SK-N-SH (cell line): ENCODE results near the gene RICTOR. TPM values are rescaled to one million over a fixed set of nuclear protein-coding genes. Genes with fewer than 3 reads are reported as not detected.

Source experiments
- CTCF ChIA-PET: fragments of 300-600, 350-600 bp; formaldehyde crosslinking; extraction: SDS; loops from one replicate; lab custom pipeline; 2021; lab: Yijun Ruan, JAX
- POLR2A ChIA-PET: fragments of 350-600 bp; sonication (Branson Sonifier 250); formaldehyde crosslinking; extraction: SDS; loops from one replicate; lab custom pipeline; 2020; ENCODE audit warnings: antibody characterized with exemption, inconsistent platforms; lab: Yijun Ruan, JAX
- DNase-seq: peaks from one replicate; pipeline ENCODE4 v3.0.0; 2012
- H2AFZ ChIP-seq: fragments of 200-600 bp; sonication (generic); 2 replicates; pipeline ENCODE4 v1.8.1; 2016; ENCODE audit warnings: antibody characterized with exemption, mild to moderate bottlenecking, low read depth
- H3F3A ChIP-seq: fragments of 200-600 bp; sonication (generic); replicated peaks from 2 replicates; pipeline ENCODE3; 2016; ENCODE audit warnings: antibody characterized with exemption, mild to moderate bottlenecking; ENCODE audit not compliant: insufficient read depth
- H3K27ac ChIP-seq, 2 experiments: fragments of 200-500 bp in 1 of 2; fragments of 200-600 bp in 1 of 2; sonication (Bioruptor generic) in 1 of 2; sonication (generic), shearing (Covaris generic) in 1 of 2; 2 replicates each; pipeline versions ENCODE4 v1.5.1 to v1.6.1; 2014 to 2016; ENCODE audit warnings: low read depth in 2 of 2, inconsistent platforms in 1 of 2, low read length in 1 of 2, mild to moderate bottlenecking in 1 of 2, mixed read lengths in 1 of 2
- H3K27me3 ChIP-seq: fragments of 200-600 bp; sonication (generic), shearing (Covaris generic); 2 replicates; pipeline ENCODE4 v1.6.1; 2016; ENCODE audit warnings: mixed run types; ENCODE audit not compliant: insufficient read depth
- H3K36me3 ChIP-seq, 2 experiments: fragments of 200-500 bp in 1 of 2; fragments of 200-600 bp in 1 of 2; sonication (Bioruptor generic) in 1 of 2; sonication (generic) in 1 of 2; replicated peaks in 1 of 2; 2 replicates each; pipeline versions ENCODE3 to v1.5.1; 2014 to 2016; ENCODE audit warnings: low read length in 1 of 2, mild to moderate bottlenecking in 1 of 2; ENCODE audit not compliant: insufficient read depth in 2 of 2, control insufficient read depth in 1 of 2
- H3K4me1 ChIP-seq, 2 experiments: fragments of 200-500 bp in 1 of 2; fragments of 200-600 bp in 1 of 2; sonication (Bioruptor generic) in 1 of 2; sonication (generic), shearing (Covaris generic) in 1 of 2; 2 replicates each; pipeline versions ENCODE4 v1.5.1 to v1.6.1; 2014 to 2016; ENCODE audit warnings: low read depth in 1 of 2, low read length in 1 of 2, mixed run types in 1 of 2; ENCODE audit not compliant: insufficient read depth in 2 of 2, control insufficient read depth in 1 of 2
- H3K4me2 ChIP-seq: fragments of 200-600 bp; sonication (generic), shearing (Covaris generic); 2 replicates; pipeline ENCODE4 v1.6.1; 2017; ENCODE audit warnings: mixed run types
- H3K4me3 ChIP-seq, 2 experiments: fragments of 200-500 bp in 1 of 2; fragments of 200-600 bp in 1 of 2; sonication (Bioruptor generic) in 1 of 2; sonication (generic), shearing (Covaris generic) in 1 of 2; 2 replicates each; pipeline versions ENCODE4 v1.5.1 to v1.8.1; 2014 to 2016; ENCODE audit warnings: low read depth in 2 of 2, inconsistent platforms in 1 of 2, low read length in 1 of 2, mild to moderate bottlenecking in 1 of 2, mixed read lengths in 1 of 2, moderate library complexity in 1 of 2
- H3K79me2 ChIP-seq: fragments of 200-600 bp; sonication (generic); 2 replicates; pipeline ENCODE4 v1.8.1; 2017; ENCODE audit warnings: mild to moderate bottlenecking; ENCODE audit not compliant: insufficient read depth
- H3K9ac ChIP-seq: fragments of 200-600 bp; sonication (generic); 2 replicates; pipeline ENCODE4 v1.6.1; 2017; ENCODE audit warnings: mixed run types
- H3K9me2 ChIP-seq: fragments of 200-600 bp; sonication (generic); 2 replicates; pipeline ENCODE4 v1.6.1; 2017; ENCODE audit warnings: mixed run types
- H3K9me3 ChIP-seq: fragments of 200-600 bp; sonication (generic); 2 replicates; pipeline ENCODE4 v1.6.1; 2017; ENCODE audit warnings: mixed run types, mild to moderate bottlenecking, moderate library complexity
- H4K20me1 ChIP-seq: fragments of 200-600 bp; sonication (generic); 2 replicates; pipeline ENCODE4 v1.6.1; 2017; ENCODE audit warnings: mild to moderate bottlenecking, mixed run types; ENCODE audit not compliant: insufficient read depth
- EP300 ChIP-seq, 2 experiments: IDR thresholded peaks; 2 replicates each; pipeline versions ENCODE4 v1.4.0 to v1.6.1; 2012; ENCODE audit warnings: borderline replicate concordance in 1 of 2, low read depth in 1 of 2, low read length in 1 of 2
- IRF3 ChIP-seq: fragments of 150-350 bp; IDR thresholded peaks from 2 replicates; pipeline ENCODE4 v1.6.1; 2016; ENCODE audit warnings: mild to moderate bottlenecking, low read depth, low read length
- NRF1 ChIP-seq: IDR thresholded peaks from 2 replicates; pipeline ENCODE4 v1.6.1; 2012; ENCODE audit warnings: low read depth, mild to moderate bottlenecking, low read length
- RFX5 ChIP-seq: IDR thresholded peaks from 2 replicates; pipeline ENCODE4 v1.6.1; 2012; ENCODE audit warnings: mild to moderate bottlenecking, improper control_type of control experiment, low read length
- SMC3 ChIP-seq: IDR thresholded peaks from 2 replicates; pipeline ENCODE4 v1.6.1; 2012; ENCODE audit warnings: low read depth, low read length, improper control_type of control experiment
- TEAD4 ChIP-seq: IDR thresholded peaks from 2 replicates; pipeline ENCODE4 v1.4.0; 2012; ENCODE audit warnings: mild to moderate bottlenecking, borderline replicate concordance; ENCODE audit not compliant: insufficient read depth
- ZBTB33 ChIP-seq: IDR thresholded peaks from 2 replicates; pipeline ENCODE4 v1.4.0; 2012; ENCODE audit warnings: low read depth, borderline replicate concordance
- WGBS: methylation state at CpG from one replicate; pipeline ENCODE4 v1.1.6; 2017; ENCODE audit warnings: low lambda C conversion rate; 5-methylcytosine and 5-hydroxymethylcytosine counted together
- polyA plus RNA-seq, 3 experiments: library from polyadenylated mRNA; depleted of rRNA; stranded (reverse); fragments of >200 nt; gene quantifications; 2 replicates each; pipeline ENCODE4 v1.2.3, GENCODE V29; 2012

RICTOR gene
- polyA plus RNA-seq, 1 of the 3 experiments (the other 2 are of a cell fraction) = 1.6 TPM

GRCh38 chr5:39062104-39062503 lies 12.1 kb downstream of the RICTOR start:
- ChIA-PET POLR2A (interaction anchor here (0.6 kb wide), 2 partner anchors 9 to 1612 kb away, joined by 3 read pairs; no protein-coding TSS in a partner anchor), CTCF (interaction anchor here (0.6 kb wide), 1 partner anchor 150 kb away, joined by 3 read pairs; no protein-coding TSS in a partner anchor)
- no peak for DNase-seq
- no peaks in the 10 kb centered on the region for H3K27me3 ChIP-seq
- H3K4me3 ChIP-seq = no peak overlapping the region
- peaks cover 6 to 8% of the 10 kb centered on the region in 2 experiments for H3K36me3 ChIP-seq
- no peaks in the 10 kb centered on the region; a peak in 2 of 4 replicates for H3K4me1 ChIP-seq
- H4K20me1 ChIP-seq = peaks cover 4% of the 10 kb centered on the region; the same call in 1 of the 2 replicates
- H3K79me2 ChIP-seq = peaks cover 68% of the 10 kb centered on the region
- no peaks in the 10 kb centered on the region for H3K9me2 ChIP-seq
- H3K9ac ChIP-seq = no peak overlapping the region
- no peaks in the 10 kb centered on the region for H3F3A ChIP-seq
- 95% methylated on average over 3 of the region's 3 CpGs for WGBS
- no peaks in the 10 kb centered on the region for H3K9me3 ChIP-seq
- no peak overlapping the region for H3K27ac ChIP-seq
- TF ChIP-seq TEAD4 (no peak), IRF3 (no peak), RFX5 (no peak), SMC3 (no peak), NRF1 (no peak)
- H3K4me2 ChIP-seq = no peak overlapping the region
- no peak overlapping the region for H2AFZ ChIP-seq

- TF ChIP-seq EP300 (IDR thresholded peaks at IDR 0.05; ENCODE audit: borderline replicate concordance in 1 of 2, low read depth in 1 of 2, low read length in 1 of 2) = no peak
- no peak for TF ChIP-seq ZBTB33
- TF ChIP-seq, all 33 proteins: peak for 0
- Histone ChIP-seq H3K9me2 (no peaks in the 10 kb centered on the region), H3K27me3 (no peaks in the 10 kb centered on the region), H3K9ac (no peak overlapping the region), H2AFZ (no peak overlapping the region), H3K4me3 (no peak overlapping the region), H3K79me2 (peaks cover 71% of the 10 kb centered on the region), H3K4me2 (no peak overlapping the region), H3K4me1 (no peaks in the 10 kb centered on the region; a peak in 2 of 4 replicates), H3K9me3 (no peaks in the 10 kb centered on the region), H4K20me1 (no peaks in the 10 kb centered on the region; the same call in 1 of the 2 replicates), H3F3A (no peaks in the 10 kb centered on the region), H3K27ac (no peak overlapping the region), H3K36me3 (no peaks in the 10 kb centered on the region)
- 100% methylated on average over 2 of the region's 2 CpGs for WGBS
- no peak for DNase-seq
- ChIA-PET POLR2A (no interaction called here), CTCF (no interaction called here)
Measured at GRCh38 chr5:39059064-39059463, 15.1 kb downstream of the RICTOR start.
